ENCODE data around the gene RPL10A.

DNA sequence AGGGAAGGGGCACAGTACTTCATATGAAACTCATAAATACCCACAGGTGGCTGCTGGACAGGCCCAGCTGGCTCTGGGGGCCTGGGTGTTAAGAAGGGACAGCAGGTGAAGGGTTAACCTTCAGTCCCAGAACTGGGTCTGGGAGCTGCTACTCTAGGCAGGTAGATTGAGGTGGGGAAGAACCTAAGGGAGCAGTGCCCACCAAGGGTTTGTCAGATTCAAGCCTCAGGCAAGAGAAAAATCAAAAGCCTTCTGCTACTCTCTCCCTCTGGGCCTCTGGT, 5.6 kb downstream of the RPL10A start:
- TF ChIP-seq, protein P1, sequence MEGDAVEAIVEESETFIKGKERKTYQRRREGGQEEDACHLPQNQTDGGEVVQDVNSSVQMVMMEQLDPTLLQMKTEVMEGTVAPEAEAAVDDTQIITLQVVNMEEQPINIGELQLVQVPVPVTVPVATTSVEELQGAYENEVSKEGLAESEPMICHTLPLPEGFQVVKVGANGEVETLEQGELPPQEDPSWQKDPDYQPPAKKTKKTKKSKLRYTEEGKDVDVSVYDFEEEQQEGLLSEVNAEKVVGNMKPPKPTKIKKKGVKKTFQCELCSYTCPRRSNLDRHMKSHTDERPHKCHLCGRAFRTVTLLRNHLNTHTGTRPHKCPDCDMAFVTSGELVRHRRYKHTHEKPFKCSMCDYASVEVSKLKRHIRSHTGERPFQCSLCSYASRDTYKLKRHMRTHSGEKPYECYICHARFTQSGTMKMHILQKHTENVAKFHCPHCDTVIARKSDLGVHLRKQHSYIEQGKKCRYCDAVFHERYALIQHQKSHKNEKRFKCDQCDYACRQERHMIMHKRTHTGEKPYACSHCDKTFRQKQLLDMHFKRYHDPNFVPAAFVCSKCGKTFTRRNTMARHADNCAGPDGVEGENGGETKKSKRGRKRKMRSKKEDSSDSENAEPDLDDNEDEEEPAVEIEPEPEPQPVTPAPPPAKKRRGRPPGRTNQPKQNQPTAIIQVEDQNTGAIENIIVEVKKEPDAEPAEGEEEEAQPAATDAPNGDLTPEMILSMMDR (IDR thresholded peaks at IDR 0.05), result no peak
- no peak for TF ChIP-seq POLR2A (IDR thresholded peaks at IDR 0.05)
